Activated effector memory CD4-positive, alpha-beta T cell treated with Interleukin-2 at 50 U/mL for 16 hours (primary cell): ENCODE measurements around the gene CCDC88C.

ENCODE experiments used
- DNase-seq: peaks from one replicate; pipeline ENCODE4 v3.0.0-alpha.2; 2020

CCDC88C gene

DNA sequence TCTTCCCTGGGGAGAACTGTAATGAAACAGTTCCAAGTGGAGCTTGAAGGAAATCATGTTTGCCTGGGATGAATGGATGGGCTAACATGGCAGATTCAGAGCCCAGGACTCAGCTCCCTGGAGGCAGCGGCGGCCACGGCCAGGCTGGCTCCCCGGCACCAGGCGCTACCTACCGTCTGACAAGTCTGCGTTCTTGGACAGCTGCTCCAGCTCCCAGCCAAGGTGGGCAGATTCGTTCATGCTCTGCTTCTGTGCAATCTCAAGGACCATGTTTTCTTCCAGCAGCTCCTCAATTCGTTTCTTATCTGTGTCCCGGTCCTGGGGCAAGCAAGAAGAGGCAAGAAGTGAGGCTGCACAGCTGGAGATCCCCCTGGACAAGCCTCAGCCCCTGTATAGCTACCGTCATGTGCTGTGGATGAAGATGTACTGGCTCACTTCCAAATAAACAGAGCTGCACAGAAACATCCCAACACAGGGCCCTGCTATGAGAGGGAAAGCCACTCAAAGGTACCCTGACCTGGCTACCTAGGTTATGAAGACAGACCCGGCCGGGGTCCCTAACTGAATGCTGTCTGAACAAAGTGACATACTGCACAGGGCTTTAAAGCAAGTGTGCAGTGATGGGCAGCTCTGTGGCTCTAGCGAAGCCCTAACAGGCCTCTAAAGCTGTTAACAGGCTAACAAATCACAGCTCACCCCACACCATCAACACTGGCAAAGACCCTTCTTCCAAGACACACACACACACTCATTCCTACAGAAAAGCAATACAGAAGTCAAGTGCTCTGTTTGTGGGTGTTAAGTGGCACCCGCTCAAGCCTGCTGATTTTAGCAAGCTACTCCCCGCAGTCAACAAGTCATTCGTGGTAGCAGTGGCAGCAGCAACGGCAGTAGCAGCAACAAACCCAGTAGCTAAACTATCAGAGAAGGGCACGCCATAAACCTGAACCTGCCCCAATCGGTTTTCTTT lies 92.7 kb downstream of the CCDC88C start:
- DNase-seq = no peak

DNA sequence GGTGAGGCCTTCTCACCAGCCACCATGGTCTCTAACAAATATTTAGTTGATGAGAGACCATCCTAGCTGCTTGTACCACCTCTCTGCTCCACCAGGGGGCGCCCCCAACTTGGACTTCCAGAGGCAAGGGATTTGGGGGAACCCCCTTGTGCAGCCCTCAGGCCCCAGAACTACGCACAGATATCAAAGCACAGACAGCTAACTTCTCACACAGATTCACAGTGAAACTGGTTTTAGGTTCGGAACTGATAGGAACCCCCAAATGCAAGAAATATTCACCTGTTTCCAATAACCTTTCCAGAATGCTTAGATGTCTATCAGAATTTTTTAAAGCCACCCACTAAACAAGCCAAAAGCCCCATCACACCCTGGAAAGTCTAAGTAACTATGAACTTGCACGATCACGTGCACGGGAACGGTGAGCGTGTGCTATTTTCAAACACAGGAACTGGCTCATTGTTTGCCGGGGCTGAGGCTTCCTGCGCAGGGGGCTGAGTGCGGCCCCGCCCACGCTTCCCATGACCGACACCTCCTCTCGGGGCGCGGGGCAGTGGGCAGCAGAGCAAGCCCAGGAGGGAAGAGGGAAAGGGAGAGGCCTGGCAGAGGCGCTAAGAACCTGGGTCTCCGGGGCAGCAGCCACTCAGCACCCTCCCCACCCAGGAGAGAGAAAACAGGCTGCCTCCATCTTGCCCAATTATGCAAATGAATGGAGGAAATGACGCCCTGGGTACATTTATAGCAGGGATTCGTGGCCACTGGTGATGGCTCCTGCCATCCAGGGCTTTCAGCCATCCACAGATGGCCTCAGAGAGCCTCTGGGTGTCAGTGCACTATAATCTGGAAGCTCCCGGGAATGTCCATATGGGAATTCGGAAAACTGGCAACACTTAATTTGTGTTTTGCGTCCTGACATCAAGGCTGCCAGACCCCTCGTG lies 93.7 kb downstream of the CCDC88C start:
- peak; percentile 80 for DNase-seq

DNA sequence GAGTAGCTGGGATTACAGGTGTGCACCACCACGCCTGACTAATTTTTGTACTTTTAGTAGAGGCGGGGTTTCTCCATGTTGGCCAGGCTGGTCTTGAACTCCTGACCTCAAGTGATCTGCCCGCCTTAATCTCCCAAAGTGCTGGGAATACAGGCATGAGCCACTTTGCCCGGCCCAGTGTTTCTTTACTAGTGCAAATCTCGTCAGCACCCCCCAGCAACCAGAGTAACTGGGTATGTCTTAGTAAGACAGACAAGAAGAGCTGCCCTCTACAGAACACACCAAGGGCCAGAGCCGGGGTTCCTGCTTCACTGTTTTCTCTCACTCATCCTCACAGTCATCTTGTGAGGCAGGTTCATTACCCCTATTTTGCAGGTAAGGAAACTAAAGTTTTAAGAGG lies 94.6 kb downstream of the CCDC88C start:
- no peak for DNase-seq

GRCh38 chr14:91322623-91323022 lies 95.0 kb downstream of the CCDC88C start:
- DNase-seq = no peak

- DNase-seq = no peak
Measured at GRCh38 chr14:91321131-91321530, 96.5 kb downstream of the CCDC88C start.

GRCh38 chr14:91320266-91320665 lies 97.4 kb downstream of the CCDC88C start:
- DNase-seq = no peak

- DNase-seq = no peak
Measured at GRCh38 chr14:91318911-91319310, 98.7 kb downstream of the CCDC88C start.

DNA sequence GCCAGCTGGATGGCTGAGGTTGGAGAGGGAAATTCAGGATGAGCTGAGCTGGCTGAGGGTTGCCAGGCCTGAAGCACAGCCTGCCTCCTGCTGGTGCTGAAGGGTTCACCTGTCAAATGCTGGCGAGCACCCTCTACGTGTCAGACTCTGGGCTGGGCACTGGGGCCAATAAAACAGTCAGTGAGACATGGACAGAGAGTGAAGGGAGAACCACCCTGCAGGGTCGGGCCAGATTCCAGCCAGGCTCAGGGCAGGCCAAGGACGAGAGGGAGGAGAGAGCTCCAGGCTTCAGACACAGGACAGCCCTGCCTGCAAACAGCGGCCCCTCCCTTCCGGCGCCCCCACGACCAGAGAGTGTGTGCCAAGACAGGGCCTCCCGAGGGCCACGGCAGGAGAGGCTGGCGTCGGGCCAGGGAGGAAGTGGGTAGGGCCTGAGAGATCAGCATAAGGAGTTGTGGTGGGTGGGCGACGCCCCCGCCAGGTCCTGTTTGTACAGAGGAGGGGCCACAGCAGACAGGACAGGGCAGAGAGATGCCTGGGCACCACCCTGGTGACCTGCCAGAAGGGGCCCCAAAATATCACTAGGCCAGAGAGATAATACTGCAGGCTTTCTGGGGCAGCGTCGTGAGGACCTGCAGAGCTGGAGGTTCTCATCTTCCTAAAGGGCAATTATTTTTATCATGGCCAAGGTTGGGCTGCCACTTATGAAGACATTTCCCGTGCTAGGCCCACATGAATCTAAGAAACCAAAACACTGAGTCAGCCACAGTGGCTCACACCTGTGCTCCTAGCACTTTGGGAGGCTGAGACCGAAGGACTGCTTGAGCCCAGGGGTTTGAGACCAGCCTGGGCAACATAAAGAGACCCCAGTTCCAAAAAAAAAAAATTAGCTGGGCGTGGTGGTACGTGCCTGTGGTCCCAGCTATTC lies 100.0 kb downstream of the CCDC88C start:
- DNase-seq = peak; percentile 90

DNA sequence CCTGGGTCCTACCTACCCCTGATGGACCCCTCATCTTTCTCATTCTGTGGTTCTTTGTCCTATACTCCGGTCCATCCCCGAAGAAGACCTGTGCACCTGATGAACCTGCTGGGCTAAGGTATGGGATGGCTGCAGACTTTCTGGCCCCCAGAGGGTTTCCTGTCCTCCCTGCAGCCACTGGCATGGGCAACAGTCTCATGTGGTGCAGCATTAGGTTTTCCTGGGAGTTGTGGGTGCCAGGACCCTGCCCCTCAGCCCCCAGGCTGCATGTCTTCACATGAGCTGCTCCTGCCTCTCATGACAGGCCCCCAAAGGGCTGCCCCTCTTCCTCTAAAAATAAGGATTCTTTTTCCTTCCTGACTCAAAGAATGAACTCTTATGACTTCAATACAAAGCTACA lies 100.9 kb downstream of the CCDC88C start:
- DNase-seq = no peak

- peak; percentile 82 for DNase-seq
Measured at GRCh38 chr14:91315844-91316267, 101.8 kb downstream of the CCDC88C start.

DNA sequence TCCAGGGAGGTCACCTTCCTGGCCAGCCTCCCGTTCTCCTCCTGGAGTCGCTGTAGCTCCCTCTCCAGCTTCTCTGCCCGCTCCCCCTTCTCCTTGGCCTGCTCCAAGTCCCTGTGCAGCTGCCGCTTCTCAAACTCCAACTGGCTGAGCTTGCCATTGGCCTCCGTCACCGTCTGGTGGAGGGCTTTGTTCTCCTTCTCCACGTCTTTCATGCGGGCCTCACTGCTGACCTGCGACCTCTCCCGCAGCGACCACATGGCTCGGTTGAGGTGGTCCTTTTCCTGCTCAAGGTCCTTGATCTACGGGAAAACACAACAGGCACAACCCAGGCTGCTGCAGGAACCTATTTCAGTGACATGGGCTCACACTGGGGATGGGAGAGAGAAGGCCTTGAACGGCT lies 103.8 kb downstream of the CCDC88C start:
- DNase-seq = no peak

DNA sequence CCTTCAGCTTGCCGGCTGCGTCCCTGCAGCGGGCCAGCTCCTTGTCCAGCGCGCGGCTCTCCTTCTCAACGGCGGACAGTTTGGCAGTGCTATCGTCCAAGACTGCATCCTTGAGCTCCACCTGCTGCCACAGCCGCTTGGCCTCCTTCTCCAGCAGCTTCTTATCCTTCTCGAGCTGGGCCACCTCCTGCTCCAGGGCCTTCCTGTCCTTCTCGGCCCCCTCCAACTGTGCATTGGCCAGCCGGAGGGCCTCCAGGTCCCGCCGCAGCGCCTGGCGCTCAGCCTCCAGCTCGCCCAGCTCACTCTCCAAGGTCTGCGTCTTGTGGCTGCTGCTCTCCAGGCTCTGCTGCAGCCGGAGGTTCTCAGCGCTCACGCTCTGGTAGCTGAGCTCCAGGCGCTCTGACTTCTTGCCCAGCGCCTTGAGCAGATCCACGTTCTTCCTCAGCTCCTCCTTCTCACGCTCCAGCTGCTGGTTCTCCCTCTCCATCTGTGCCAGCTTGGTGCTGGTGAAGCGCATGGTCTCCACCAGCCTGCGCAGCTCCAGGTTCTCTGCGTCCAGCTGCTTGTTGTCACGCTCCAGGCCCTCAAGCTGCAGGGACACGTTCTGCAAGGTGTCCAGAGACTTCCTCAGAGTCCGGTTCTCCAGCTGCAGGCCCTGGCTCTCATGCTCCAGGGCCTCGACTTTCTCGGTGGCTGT lies 104.3 kb downstream of the CCDC88C start:
- no peak for DNase-seq

- peak; percentile 60 for DNase-seq
Measured at GRCh38 chr14:91311284-91311662, 106.3 kb downstream of the CCDC88C start.

DNA sequence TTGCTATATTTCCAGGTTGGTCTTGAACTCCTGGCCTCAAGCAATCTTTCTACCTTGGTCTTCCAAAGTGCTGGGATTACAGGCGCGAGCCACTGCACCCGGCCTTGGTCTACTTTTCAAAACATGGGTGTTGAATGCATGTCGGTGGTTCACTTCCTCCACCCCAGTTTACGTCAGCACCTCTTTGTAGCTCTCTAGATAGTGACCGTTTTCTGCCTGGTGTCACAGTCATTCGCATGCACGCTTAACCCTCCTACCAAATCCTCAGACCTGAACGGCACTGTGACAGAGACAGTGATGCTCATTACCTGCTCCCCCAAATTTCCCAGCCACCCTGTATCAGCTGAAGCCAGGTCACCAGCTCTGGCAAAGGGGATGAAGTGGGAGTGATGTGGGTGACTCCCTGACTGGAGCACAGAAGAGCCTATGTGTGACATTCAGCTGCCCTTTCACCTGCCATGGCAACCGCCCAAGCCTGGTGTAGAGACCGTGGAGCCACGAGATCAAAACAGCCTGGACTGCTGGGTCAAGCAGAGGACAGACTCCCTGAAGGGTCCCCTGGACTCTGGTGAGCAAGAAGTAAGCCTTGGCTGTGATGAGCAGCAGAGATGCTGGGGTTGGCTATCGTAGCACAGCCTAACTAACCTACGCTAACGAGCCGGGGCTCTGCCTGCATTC lies 106.9 kb downstream of the CCDC88C start:
- DNase-seq = peak; percentile 32

DNA sequence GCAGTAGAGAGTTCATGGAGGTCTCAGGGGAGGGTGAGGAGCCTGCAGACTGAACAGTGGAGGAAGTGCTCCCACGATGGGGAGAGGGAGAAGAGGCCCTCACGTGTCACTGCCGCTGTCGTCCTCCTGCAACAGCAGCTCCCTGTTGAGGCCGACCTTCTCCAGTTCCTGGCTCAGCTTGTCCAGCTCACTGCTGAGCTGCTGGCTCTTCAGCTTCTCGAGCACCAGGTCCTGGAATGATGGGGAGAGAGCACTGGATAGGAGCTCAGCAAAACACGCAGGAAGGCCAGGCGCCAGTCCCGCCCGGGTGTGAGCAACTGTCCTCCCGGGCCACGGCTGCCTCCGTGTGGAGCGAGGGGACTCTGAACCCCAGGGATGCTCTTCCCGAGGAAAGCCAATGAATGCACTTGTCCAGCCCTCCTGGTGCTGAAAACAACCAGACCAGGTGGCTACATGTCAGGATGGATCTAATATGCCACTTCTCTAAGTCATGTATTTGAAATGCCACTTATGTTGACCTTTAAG lies 107.8 kb downstream of the CCDC88C start:
- DNase-seq = no peak

DNA sequence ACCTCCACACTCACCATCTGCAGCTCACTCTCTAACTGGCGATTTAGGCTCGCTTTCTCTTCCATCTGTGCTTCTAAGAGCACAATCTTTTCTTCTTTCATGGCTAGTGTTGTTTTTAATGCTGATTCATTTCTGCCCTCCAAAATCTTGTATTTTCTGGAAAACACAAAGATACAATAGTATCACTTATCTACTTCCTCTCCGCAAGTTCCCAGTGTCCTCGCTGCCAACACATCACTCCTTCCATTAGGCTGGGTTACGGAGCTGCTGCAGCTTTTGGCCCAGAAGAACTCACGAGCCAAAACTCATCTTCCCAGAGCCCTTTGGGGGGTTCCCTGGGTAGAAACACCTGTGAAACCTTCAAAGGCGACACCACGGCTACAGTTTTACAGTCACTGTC lies 109.3 kb downstream of the CCDC88C start:
- no peak for DNase-seq

DNA sequence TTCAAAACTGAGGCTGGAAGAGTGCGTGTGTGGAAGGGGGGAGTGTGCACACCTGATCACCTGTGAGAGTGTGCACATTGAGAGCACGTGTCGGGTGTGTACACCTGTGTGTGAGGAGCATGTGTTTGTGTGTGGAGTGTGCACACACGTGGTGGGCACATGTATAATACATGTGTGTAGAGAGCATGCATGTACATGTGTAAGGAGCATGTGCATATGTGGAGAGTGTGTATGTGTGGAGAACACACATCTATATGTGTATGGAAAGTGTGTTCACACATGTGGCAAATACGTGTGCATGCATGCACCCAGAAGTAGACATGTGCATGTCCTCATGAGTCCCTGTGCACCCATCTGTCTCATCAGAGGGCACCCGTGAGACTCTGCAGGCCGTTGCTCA lies 110.0 kb downstream of the CCDC88C start:
- DNase-seq = no peak

GRCh38 chr14:91307046-91307445 lies 110.6 kb downstream of the CCDC88C start:
- DNase-seq = no peak

DNA sequence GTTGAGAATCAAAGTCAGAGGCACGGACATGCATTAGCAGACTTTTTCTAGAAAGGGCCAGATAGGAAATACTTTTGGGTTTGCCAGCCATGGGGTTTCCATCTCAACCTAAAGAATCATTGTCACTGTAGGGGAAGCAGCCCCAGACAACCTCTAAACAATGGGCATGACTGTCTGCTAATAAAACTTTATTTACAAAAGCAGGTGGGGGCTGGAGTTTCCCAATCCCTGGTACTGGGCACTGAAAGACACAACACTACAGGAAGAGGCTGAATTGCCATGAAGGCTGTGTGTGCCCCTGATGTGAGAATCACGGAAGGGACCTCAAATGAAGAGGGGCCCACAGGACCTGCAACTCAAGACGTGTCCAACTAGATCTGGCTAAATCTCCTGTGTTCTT lies 111.1 kb downstream of the CCDC88C start:
- DNase-seq = no peak

GRCh38 chr14:91305650-91306431 lies 111.8 kb downstream of the CCDC88C start:
- no peak for DNase-seq
